NCI-H226 (cell line): ENCODE results near the gene GBP6.
"Not testable (repeated sequence)": the region's sequence is repeated elsewhere in the genome, so short reads cannot be mapped to it uniquely, and the experiment has no call there.

ENCODE experiments used
- DNase-seq: peaks from one replicate; pipeline ENCODE4 v3.0.0-alpha.2; 2015

The GBP6 gene

DNA sequence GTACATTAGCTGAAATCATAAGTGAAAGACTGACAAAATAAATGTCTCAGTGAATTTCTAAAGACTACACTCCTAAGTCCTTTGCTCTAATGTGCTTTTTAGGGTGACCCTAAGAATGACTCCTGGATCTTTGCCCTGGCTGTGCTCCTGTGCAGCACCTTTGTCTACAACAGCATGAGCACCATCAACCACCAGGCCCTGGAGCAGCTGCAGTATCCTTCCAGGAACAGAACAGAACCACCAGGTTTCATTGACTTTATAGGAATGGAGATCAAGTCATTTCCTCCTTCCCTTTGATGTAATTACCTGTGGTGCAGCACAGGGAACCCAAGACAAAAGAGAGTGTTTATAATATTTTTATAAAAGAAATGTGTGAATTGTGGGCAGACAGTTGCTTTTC, 14.1 kb downstream of the GBP6 start:
- no peak for DNase-seq

GRCh38 chr1:89381618-89382017, 17.8 kb downstream of the GBP6 start:
- DNase-seq = no peak

DNA sequence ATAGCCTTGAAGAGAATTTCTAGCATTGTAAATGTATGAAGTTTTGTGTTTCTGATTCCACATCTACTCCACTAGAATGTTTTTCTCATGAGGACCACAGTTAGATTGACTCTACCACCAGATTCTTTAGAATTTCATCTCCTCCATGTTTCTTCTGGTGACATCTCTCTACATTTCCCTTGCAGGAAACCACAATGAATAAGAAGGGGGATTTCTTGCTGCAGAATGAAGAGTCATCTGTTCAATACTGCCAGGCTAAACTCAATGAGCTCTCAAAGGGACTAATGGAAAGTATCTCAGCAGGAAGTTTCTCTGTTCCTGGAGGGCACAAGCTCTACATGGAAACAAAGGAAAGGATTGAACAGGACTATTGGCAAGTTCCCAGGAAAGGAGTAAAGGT, 18.6 kb downstream of the GBP6 start:
- no peak for DNase-seq

DNA sequence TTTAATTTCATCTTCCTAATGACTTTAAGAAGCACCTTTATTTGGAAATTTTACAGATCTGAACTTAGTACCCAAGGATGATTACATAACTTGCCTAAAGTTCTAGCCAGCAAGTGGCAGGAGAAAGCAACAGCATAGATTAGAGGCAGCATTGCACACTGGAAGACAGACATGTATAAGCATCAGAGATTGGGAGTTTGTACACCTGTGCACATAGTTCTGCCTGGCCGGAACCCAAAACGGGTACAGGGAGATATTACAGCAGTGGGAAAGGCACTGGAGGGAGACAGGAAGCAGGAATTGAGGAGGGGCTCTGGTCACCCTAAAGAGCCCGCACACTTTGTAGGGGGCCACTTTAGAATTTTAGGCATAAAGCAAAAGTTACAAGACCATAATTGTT, 19.3 kb downstream of the GBP6 start:
- DNase-seq = no peak

- no peak for DNase-seq
These were observed 26.8 kb downstream of the GBP6 start for GRCh38 chr1:89390707-89391106.

GRCh38 chr1:89391686-89392085, 27.8 kb downstream of the GBP6 start:
- no peak for DNase-seq

DNA sequence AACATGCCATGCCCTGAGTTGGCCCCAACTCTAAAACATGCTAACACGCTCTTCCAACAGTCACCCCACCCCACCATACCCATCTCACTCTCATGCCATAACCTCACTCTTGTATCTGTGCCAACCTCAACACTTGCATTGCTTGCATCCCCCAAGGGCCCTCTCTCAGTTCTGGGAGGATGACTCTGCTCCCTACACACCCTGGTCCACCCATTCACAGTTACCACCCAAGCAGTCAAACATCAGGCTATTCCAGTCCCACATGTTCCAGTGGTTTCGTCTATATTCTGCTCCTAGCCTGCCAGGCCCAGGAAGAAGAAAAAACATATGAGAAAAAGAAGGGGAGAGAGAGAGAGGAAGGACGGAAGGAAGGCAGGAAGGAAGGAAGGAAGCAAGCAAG, 31.0 kb downstream of the GBP6 start:
- no peak for DNase-seq

- no peak for DNase-seq
These were observed 33.0 kb downstream of the GBP6 start for GRCh38 chr1:89396902-89397301.

- DNase-seq = no peak
These were observed 41.5 kb downstream of the GBP6 start for GRCh38 chr1:89405275-89405929.

DNA sequence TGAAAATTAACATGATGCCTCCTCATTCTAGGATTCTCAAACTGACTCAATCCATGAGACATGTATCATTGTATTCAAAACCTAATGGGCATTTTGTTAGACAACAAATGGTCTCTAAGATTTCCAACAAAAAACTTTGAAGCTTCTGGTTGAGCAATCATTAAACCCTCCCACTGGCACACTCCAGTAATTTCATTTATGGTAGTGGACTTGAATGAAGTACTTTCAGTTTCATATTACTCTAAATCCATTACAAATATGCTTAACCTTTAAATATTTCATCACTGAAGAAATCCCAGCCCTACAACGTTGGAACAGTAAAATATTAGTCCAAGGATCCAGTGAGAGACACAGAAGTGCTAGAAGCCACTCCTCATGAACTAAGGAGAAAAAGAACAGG, 43.5 kb downstream of the GBP6 start:
- no peak for DNase-seq

DNA sequence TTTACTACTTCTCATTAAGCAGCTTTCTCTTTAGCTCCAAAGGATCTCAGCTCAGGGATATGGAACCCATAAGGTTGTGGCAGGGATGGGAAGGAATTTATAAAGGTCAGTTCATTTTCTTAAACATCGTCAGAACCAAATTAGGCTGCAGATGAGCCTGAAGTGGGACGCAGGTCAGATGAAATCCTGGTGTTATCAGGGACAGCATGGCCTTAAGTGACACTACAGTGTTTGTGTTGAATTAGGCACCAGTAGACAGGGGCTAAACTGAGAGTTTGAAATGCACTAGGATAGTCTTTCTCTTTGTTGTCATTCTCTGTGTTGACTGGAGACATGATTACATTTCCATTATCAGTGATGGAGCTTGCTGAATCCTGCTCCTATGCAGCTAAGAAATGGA, 43.9 kb downstream of the GBP6 start:
- DNase-seq = not testable (repeated sequence)

DNA sequence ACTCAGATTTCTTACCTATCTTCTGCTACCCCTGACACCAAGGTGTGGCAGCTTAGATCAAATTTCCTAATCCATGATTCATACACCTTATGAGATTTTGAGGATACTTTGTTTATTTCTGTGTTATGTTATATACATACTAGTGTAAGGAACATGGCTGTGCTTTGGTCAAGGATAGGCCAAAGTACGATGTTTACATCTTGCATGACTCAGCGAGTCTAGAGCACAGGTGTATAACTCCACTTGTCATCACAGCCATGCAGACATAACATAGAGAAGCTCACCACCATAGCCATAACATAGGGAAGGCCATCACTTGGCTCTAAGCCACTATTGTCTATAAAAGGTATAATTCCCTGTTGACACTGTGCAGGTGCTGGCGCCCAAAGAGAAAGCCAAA, 61.2 kb downstream of the GBP6 start:
- DNase-seq = no peak

DNA sequence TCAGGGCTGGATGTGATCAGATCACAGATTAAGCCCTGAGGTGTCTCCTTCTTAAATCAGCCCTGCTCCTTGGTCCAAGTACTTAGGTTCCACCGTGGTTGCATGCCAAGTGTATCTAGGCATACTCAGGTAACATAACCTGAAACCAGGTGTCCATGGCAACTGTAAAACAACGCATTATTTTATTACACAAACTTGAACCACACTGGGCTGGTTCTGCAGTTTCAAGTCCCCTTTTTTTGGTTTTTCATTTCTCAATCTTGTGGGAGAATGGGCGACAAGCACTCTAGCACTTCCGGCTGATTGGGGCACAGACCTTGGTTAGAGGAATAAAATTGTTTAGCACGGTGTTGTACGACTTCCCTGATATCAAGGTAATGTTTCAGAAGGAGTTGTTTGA, 65.2 kb downstream of the GBP6 start:
- no peak for DNase-seq

- not testable (repeated sequence) for DNase-seq
These were observed 65.8 kb downstream of the GBP6 start for GRCh38 chr1:89429681-89430080.

- DNase-seq = no peak
These were observed 69.6 kb downstream of the GBP6 start for GRCh38 chr1:89433421-89433820.

DNA sequence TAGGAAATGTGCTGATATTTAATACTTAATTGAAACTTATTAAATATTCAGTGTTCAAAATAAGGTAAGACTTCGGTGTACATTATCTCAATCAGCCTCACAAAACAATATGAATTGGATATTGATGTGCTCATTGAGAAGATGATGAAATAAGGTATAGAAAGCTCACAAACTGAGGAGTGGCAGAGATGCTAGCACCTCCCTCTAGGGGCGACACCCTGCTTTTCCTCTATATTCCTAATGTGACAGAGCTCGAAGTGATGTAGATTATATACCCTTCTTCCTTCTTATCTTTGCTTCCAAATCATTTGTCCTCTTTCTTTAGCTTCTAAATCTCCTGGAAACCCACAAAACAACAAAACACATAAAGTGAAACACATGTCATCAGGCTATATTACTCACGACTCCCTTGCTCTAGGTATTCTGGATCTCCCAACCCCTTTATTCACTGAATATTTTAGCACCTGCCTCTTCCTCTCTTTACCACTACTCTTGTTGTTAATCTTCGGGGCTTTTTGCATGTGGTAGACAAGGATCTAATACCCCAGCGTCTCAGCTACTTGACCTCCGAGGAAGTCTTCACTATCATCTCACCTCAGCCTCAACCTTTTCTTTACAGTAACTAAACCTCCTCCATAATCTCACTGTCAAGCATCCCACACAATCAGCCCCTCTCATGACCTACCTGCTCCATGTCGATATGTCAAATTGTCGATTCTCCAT, 70.4 kb downstream of the GBP6 start:
- not testable (repeated sequence) for DNase-seq
